Hematopoietic multipotent progenitor cell (in vitro differentiated cells): ENCODE results near the gene SLC12A5. TPM values are rescaled to one million over a fixed set of nuclear protein-coding genes. Genes with fewer than 3 reads are reported as not detected.
A peak's percentile ranks its signal among the peaks of the same experiment; 100 is the strongest.
"Not testable (repeated sequence)": the region's sequence is repeated elsewhere in the genome, so short reads cannot be mapped to it uniquely, and the experiment has no call there.

ENCODE experiments used
- DNase-seq, 3 donors: peaks; one replicate each; pipeline ENCODE4 v3.0.0-alpha.2; 2011 to 2015; ENCODE audit warnings: low read depth in 2 of 3, low spot score in 2 of 3
- total RNA-seq: library from RNA; depleted of rRNA; stranded (reverse); fragments of >200 nt; gene quantifications from one replicate; pipeline ENCODE4 v1.2.3, GENCODE V29; 2012

The SLC12A5 gene
- total RNA-seq = 1.9 TPM

- no peak for DNase-seq
These were observed at the start of gene SLC12A5 for GRCh38 chr20:46028772-46029371. Gene SLC12A5 (plus strand): TSS chr20:46029215. CDS start chr20:46029345, 130 bp downstream.

- DNase-seq = no peak
These were observed 47.8 kb upstream of the SLC12A5 start for GRCh38 chr20:45981261-45981660.

- no peak for DNase-seq
These were observed 45.7 kb upstream of the SLC12A5 start for GRCh38 chr20:45983279-45983743.

- no peak for DNase-seq
These were observed 43.4 kb upstream of the SLC12A5 start for GRCh38 chr20:45985573-45985972.

- peak in 2 of 3 donors; percentile 74 to 85 for DNase-seq
These were observed 41.8 kb upstream of the SLC12A5 start for GRCh38 chr20:45987108-45987780.

GRCh38 chr20:45988830-45989229, 40.2 kb upstream of the SLC12A5 start:
- not testable (repeated sequence) for DNase-seq

GRCh38 chr20:45991616-45992015, 37.4 kb upstream of the SLC12A5 start:
- DNase-seq = no peak

GRCh38 chr20:45993197-45993951, 35.6 kb upstream of the SLC12A5 start:
- DNase-seq = no peak

- no peak for DNase-seq
These were observed 34.1 kb upstream of the SLC12A5 start for GRCh38 chr20:45994761-45995493.

GRCh38 chr20:45995495-45996097, 33.4 kb upstream of the SLC12A5 start:
- not testable (repeated sequence) for DNase-seq

- DNase-seq = no peak
These were observed 31.8 kb upstream of the SLC12A5 start for GRCh38 chr20:45997187-45997586.

- DNase-seq = peak in 2 of 3 donors; percentile 57 to 71
These were observed 30.7 kb upstream of the SLC12A5 start for GRCh38 chr20:45998337-45998736.

GRCh38 chr20:45998761-45999160, 30.3 kb upstream of the SLC12A5 start:
- peak in 2 of 3 donors; percentile 55 to 71 for DNase-seq

GRCh38 chr20:45999557-46000261, 29.3 kb upstream of the SLC12A5 start:
- DNase-seq = no peak

- DNase-seq = no peak
These were observed 28.6 kb upstream of the SLC12A5 start for GRCh38 chr20:46000262-46000996.

GRCh38 chr20:46001498-46001897, 27.5 kb upstream of the SLC12A5 start:
- DNase-seq = no peak

- DNase-seq = no peak
These were observed 27.0 kb upstream of the SLC12A5 start for GRCh38 chr20:46002008-46002407.

- no peak for DNase-seq
These were observed 24.8 kb upstream of the SLC12A5 start for GRCh38 chr20:46004187-46004586.

GRCh38 chr20:46004889-46005473, 24.0 kb upstream of the SLC12A5 start:
- DNase-seq = peak in 2 of 3 donors; percentile 86 to 96
